ENCODE results near the gene ELAVL3. TPM values are rescaled to one million over a fixed set of nuclear protein-coding genes. Genes with fewer than 3 reads are reported as not detected.
"Not testable (repeated sequence)": the region's sequence is repeated elsewhere in the genome, so short reads cannot be mapped to it uniquely, and the experiment has no call there.

The ELAVL3 gene
- total RNA-seq, 1 donor from 2014 or later: 42.8 TPM

DNA sequence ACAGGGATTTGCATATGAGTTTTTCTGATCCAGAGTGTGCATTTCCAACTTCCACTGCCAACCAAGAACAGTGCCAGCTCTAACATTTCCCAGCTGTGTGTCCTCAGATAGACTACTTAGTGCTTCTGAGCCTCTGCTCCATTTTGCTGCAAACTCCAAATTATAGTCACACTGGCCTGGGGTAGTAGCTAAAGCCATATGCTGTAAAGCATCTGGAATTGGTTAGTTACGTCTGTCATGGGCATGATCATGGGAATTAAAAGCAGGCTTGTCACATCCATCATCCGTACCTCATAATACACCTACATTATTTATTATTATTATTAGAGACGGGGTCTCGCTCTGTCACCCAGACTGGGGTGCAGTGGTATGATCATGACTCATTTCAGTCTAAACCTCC, 7.1 kb downstream of the ELAVL3 start:
- Mint-ChIP-seq H3K4me3 (no peak overlapping the region), H3K4me1 (peaks cover 2% of the 10 kb centered on the region), H3K27ac (ENCODE audit: unreplicated experiment) (no peak overlapping the region), H3K36me3 (ENCODE audit: low read depth) (no peaks in the 10 kb centered on the region), H3K27me3 (ENCODE audit: low read depth) (peaks cover 19% of the 10 kb centered on the region), H3K9me3 (no peaks in the 10 kb centered on the region)
- no peak for DNase-seq (ENCODE audit: low read depth, low spot score)
- TF ChIP-seq, protein P1, sequence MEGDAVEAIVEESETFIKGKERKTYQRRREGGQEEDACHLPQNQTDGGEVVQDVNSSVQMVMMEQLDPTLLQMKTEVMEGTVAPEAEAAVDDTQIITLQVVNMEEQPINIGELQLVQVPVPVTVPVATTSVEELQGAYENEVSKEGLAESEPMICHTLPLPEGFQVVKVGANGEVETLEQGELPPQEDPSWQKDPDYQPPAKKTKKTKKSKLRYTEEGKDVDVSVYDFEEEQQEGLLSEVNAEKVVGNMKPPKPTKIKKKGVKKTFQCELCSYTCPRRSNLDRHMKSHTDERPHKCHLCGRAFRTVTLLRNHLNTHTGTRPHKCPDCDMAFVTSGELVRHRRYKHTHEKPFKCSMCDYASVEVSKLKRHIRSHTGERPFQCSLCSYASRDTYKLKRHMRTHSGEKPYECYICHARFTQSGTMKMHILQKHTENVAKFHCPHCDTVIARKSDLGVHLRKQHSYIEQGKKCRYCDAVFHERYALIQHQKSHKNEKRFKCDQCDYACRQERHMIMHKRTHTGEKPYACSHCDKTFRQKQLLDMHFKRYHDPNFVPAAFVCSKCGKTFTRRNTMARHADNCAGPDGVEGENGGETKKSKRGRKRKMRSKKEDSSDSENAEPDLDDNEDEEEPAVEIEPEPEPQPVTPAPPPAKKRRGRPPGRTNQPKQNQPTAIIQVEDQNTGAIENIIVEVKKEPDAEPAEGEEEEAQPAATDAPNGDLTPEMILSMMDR (conservative IDR thresholded peaks at IDR 0.05): no peak

GRCh38 chr19:11468266-11468845, 12.5 kb downstream of the ELAVL3 start:
- not testable (repeated sequence) for H3K36me3 Mint-ChIP-seq (ENCODE audit: low read depth); H3K27me3 Mint-ChIP-seq (ENCODE audit: low read depth); H3K4me1 Mint-ChIP-seq; H3K4me3 Mint-ChIP-seq; DNase-seq (ENCODE audit: low read depth, low spot score); H3K27ac Mint-ChIP-seq (ENCODE audit: unreplicated experiment); H3K9me3 Mint-ChIP-seq

GRCh38 chr19:11465600-11465999, 15.2 kb downstream of the ELAVL3 start:
- H3K4me3 Mint-ChIP-seq: no peak overlapping the region
- peaks cover 5% of the 10 kb centered on the region for H3K36me3 Mint-ChIP-seq (ENCODE audit: low read depth)
- H3K9me3 Mint-ChIP-seq: no peaks in the 10 kb centered on the region
- TF ChIP-seq, protein P1 (conservative IDR thresholded peaks at IDR 0.05): no peak
- no peak for DNase-seq (ENCODE audit: low read depth, low spot score)
- H3K27ac Mint-ChIP-seq (ENCODE audit: unreplicated experiment): no peak overlapping the region
- peaks cover 4% of the 10 kb centered on the region for H3K4me1 Mint-ChIP-seq
- no peaks in the 10 kb centered on the region for H3K27me3 Mint-ChIP-seq (ENCODE audit: low read depth)

DNA sequence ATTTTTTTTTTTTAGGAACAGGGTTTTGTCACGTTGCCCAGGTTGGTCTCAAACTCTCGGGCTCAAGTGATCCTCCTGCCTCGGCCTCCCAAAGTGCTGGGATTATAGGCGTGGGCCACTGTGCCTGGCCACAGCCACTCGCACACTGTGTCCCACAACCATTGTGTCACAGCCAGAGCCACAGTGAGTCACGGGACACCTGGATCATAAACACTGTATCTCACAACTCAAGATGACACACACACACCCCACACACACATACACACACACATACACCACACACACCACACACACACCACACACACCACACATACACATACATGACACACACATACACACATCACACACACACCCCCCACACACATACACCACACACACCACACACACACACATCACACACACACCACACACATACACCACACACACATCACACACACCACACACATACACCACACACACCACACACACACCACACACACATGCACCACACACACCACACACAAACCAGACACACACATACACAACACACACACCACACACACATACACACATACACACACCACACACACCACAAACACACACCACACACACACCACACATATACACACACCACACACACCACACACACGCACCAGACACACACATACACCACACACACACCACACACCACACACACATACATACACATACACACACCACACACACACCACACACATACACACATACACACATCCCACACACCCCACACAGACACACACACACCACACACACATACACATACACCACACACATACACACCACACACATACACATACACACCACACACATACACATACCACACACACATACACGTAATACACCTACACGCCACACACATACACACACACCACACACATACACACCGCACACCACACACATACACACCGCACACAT, 16.2 kb downstream of the ELAVL3 start:
- Mint-ChIP-seq H3K27me3 (ENCODE audit: low read depth) (no peaks in the 10 kb centered on the region), H3K27ac (ENCODE audit: unreplicated experiment) (no peak overlapping the region), H3K36me3 (ENCODE audit: low read depth) (peaks cover 5% of the 10 kb centered on the region), H3K4me1 (peaks cover 4% of the 10 kb centered on the region), H3K4me3 (no peak overlapping the region), H3K9me3 (no peaks in the 10 kb centered on the region)
- TF ChIP-seq, protein P1 (conservative IDR thresholded peaks at IDR 0.05): no peak
- DNase-seq (ENCODE audit: low read depth, low spot score): no peak

- Mint-ChIP-seq H3K36me3 (ENCODE audit: low read depth) (peaks cover 5% of the 10 kb centered on the region), H3K4me1 (peaks cover 4% of the 10 kb centered on the region), H3K27ac (ENCODE audit: unreplicated experiment) (no peak overlapping the region), H3K9me3 (no peaks in the 10 kb centered on the region), H3K4me3 (no peak overlapping the region), H3K27me3 (ENCODE audit: low read depth) (no peaks in the 10 kb centered on the region)
- DNase-seq (ENCODE audit: low read depth, low spot score): no peak
- TF ChIP-seq, protein P1 (conservative IDR thresholded peaks at IDR 0.05): no peak
These were observed 17.5 kb downstream of the ELAVL3 start for GRCh38 chr19:11463391-11463790.

DNA sequence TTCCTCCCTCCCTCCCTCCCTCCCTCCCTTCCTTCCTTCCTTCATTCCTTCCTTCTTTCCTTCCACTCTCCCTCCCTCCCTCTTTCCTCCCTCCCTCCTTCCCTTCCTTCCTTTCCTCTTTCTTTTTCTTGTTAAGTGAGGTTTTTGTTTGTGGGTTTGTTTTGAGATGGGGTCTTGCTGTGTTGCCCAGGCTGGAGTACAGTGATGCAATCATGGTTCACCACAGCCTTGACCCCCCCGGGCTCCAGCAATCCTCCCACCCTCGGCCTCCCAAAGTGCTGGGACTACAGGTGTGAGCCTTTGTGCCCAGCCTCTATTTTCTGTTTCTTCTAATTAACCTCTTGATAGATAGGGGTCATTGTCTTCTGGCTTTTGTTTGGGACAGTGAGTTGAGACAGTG, 19.4 kb downstream of the ELAVL3 start:
- Mint-ChIP-seq H3K27ac (ENCODE audit: unreplicated experiment) (no peak overlapping the region), H3K27me3 (ENCODE audit: low read depth) (no peaks in the 10 kb centered on the region), H3K4me1 (peaks cover 3% of the 10 kb centered on the region), H3K36me3 (ENCODE audit: low read depth) (peaks cover 5% of the 10 kb centered on the region), H3K4me3 (no peak overlapping the region), H3K9me3 (no peaks in the 10 kb centered on the region)
- no peak for DNase-seq (ENCODE audit: low read depth, low spot score)
- TF ChIP-seq, protein P1 (conservative IDR thresholded peaks at IDR 0.05): no peak
